ENCODE results near the gene CCDC196. TPM values are rescaled to one million over a fixed set of nuclear protein-coding genes. Genes with fewer than 3 reads are reported as not detected.
"Not testable (repeated sequence)": the region's sequence is repeated elsewhere in the genome, so short reads cannot be mapped to it uniquely, and the experiment has no call there.

The CCDC196 gene
- total RNA-seq, 2 donors from 2014 or later, result 3.4 TPM; not detected in 1

- 88 to 90% methylated on average over 1 of the region's 1 CpG for WGBS, 2 donors
- intact Hi-C loops (cut with DNase I), result no loop called here
- no peaks in the 10 kb centered on the region for H3K27me3 ChIP-seq
- peaks cover 10% of the 10 kb centered on the region for H3K4me1 ChIP-seq
- H3K4me3 ChIP-seq, result no peak overlapping the region
- ATAC-seq, result no peak
- H3K9me3 ChIP-seq, result no peaks in the 10 kb centered on the region
- no peak for DNase-seq
- TF ChIP-seq POLR2A (IDR thresholded peaks at IDR 0.05), result no peak
- no peak for TF ChIP-seq CTCF (IDR thresholded peaks at IDR 0.05)
- H3K27ac ChIP-seq, result no peak overlapping the region
- no peaks in the 10 kb centered on the region for H3K36me3 ChIP-seq (replicated peaks in 1 of 2; ENCODE audit: insufficient read depth in 1 of 2, low read depth in 2 of 2)
These were observed 53.9 kb downstream of the CCDC196 start for GRCh38 chr14:66540038-66540437.

GRCh38 chr14:66541627-66542026 is 55.5 kb downstream of the CCDC196 start:
- TF ChIP-seq POLR2A (IDR thresholded peaks at IDR 0.05) (no peak), CTCF (IDR thresholded peaks at IDR 0.05) (no peak)
- no peak for ATAC-seq
- DNase-seq, result no peak
- Histone ChIP-seq H3K4me3 (no peak overlapping the region), H3K9me3 (no peaks in the 10 kb centered on the region), H3K27ac (no peak overlapping the region), H3K4me1 (peaks cover 10% of the 10 kb centered on the region), H3K27me3 (no peaks in the 10 kb centered on the region), H3K36me3 (replicated peaks in 1 of 2; ENCODE audit: insufficient read depth in 1 of 2, low read depth in 2 of 2) (no peaks in the 10 kb centered on the region)
- 92 to 96% methylated on average over 3 of the region's 3 CpGs for WGBS, 2 donors
- intact Hi-C loops (cut with DNase I), result no loop called here

GRCh38 chr14:66543996-66544395 is 57.8 kb downstream of the CCDC196 start:
- DNase-seq (no peak), ATAC-seq (no peak)
- Histone ChIP-seq H3K4me3 (no peak overlapping the region), H3K9me3 (no peaks in the 10 kb centered on the region), H3K4me1 (peaks cover 11% of the 10 kb centered on the region), H3K27ac (no peak overlapping the region), H3K27me3 (no peaks in the 10 kb centered on the region), H3K36me3 (replicated peaks in 1 of 2; ENCODE audit: insufficient read depth in 1 of 2, low read depth in 2 of 2) (no peaks in the 10 kb centered on the region)
- TF ChIP-seq CTCF (IDR thresholded peaks at IDR 0.05) (no peak), POLR2A (IDR thresholded peaks at IDR 0.05) (no peak)
- 70 to 74% methylated on average over 2 of the region's 2 CpGs for WGBS, 2 donors
- intact Hi-C loops (cut with DNase I), result no loop called here

- intact Hi-C loops (cut with DNase I), result not testable (repeated sequence)
These were observed 59.0 kb downstream of the CCDC196 start for GRCh38 chr14:66545191-66545590.

GRCh38 chr14:66545751-66546150 is 59.6 kb downstream of the CCDC196 start:
- H3K4me1 ChIP-seq; H3K27ac ChIP-seq; H3K4me3 ChIP-seq; DNase-seq; H3K27me3 ChIP-seq; ATAC-seq; H3K9me3 ChIP-seq; intact Hi-C loops (cut with DNase I); H3K36me3 ChIP-seq (replicated peaks in 1 of 2; ENCODE audit: insufficient read depth in 1 of 2, low read depth in 2 of 2): not testable (repeated sequence)
- WGBS, 2 donors, result 97% methylated on average over 16 of the region's 32 CpGs; no CpG with 5 or more reads in 1 of the 2 donors

More at GRCh38 chr14:66545191-66545590, 59.0 kb downstream of the CCDC196 start:
- not testable (repeated sequence) for H3K4me1 ChIP-seq; H3K4me3 ChIP-seq; DNase-seq; H3K36me3 ChIP-seq (replicated peaks in 1 of 2; ENCODE audit: insufficient read depth in 1 of 2, low read depth in 2 of 2); ATAC-seq; H3K27me3 ChIP-seq; H3K27ac ChIP-seq; H3K9me3 ChIP-seq
- 100% methylated on average over 2 of the region's 32 CpGs; no CpG with 5 or more reads in 1 of the 2 donors for WGBS, 2 donors

Other genes with a start within 250 kb of the CCDC196 start
- 10 to 100 TPM; 24.1 to 25.7 TPM for gene GPHN, start 21.8 kb downstream of the CCDC196 start, total RNA-seq

All from body of pancreas (tissue), 4 donors.